ENCODE data around the gene PHLDA2. TPM values are rescaled to one million over a fixed set of nuclear protein-coding genes. Genes with fewer than 3 reads are reported as not detected.
A peak's percentile ranks its signal among the peaks of the same experiment; 100 is the strongest.

Gene PHLDA2
- polyA plus RNA-seq, 2 of the 4 experiments (the other 2 are of a cell fraction) = 7.0 to 49.6 TPM

DNA sequence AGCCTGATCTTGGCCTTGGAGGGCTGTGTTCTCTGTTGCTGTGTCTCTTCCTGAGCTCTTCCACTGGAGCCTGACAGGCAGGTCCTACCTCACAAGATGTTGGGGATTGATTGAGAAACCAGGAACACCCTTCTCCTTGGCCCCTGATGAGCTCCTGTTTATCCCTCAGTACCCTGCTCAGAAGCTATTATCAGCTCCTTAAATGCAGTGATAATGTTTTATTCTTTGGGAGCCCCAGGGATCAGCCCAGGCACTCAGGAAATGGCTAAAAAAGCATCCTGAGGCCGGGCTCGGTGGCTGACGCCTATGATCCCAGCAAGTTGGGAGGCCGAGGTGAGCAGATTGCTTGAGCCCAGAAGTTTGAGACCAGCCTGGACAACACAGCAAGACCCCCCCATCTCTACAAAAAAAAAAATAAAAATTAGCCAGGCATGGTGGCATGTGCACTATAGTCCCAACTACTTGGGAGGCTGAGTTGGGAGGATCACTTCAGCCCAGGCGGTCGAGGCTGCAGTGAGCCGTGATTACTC is 4.9 kb upstream of the PHLDA2 start:
- H3K9me3 ChIP-seq = peaks cover 16% of the 10 kb centered on the region
- peaks cover 18% of the 10 kb centered on the region for H3K4me1 ChIP-seq
- TF ChIP-seq NFE2L2 (conservative IDR thresholded peaks at IDR 0.05; ENCODE audit: low read length) (no peak), RCOR1 (IDR thresholded peaks at IDR 0.05; ENCODE audit: low read depth, low read length) (no peak)
- 95% methylated on average over 7 of the region's 7 CpGs for WGBS (ENCODE audit: missing lambda C conversion rate)
- H3K4me2 ChIP-seq = no peak overlapping the region; the same call in 2 of the 3 replicates
- no peak overlapping the region for H3K4me3 ChIP-seq
- DNase-seq (ENCODE audit: low read depth in 1 of 2, low spot score in 1 of 2) (no peak), FAIRE-seq (no peak), ATAC-seq (no peak)
- ChIA-PET CTCF (interaction anchor here (0.6 to 9.5 kb wide), 7 partner anchors 9 to 401 kb away, joined by 3 to 75 read pairs (median 4); no protein-coding TSS in a partner anchor), POLR2A (interaction anchor here (1.3 kb wide), 1 partner anchor 9 kb away, joined by 3 read pairs; no protein-coding TSS in a partner anchor)
- H3K27ac ChIP-seq = peak overlapping the region; percentile 42 to 80; a peak in 4 of 6 replicates

DNA sequence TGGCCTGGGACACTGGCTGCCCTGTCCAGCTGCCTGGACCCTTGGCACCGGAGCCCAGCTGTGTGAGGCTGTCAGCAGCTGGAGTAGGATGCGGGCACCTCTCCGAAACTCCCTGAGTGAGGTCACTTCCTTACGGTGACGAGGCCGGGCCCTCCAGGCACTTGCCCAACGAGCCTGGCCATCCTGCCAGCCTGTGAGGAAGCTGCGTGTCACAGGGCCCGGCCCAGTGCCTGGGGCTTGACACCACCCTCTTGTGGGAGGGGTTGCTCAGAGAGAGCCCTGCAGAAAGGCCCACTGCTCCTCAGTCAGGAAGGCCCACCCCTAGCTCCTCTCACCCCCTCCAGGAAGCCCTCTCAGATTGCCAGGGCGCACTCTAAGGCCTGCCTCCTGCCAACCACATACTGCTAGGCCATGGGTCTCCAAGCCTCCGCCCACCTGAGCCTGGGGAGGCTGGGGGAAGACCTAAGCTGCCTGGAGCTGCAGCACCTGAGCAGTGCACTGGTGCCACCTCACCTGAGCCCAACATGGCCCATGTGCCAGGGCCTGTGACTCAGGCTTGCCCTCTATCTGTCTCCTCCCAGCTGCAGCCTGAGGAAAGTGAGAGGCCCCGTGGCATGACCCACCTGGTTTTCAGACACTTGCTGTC is 4.3 kb upstream of the PHLDA2 start:
- CTCF ChIA-PET = interaction anchor here (1.1 to 9.5 kb wide), 7 partner anchors 10 to 401 kb away, joined by 3 to 75 read pairs (median 4); no protein-coding TSS in a partner anchor
- DNase-seq (ENCODE audit: low read depth in 1 of 2, low spot score in 1 of 2) (peak; percentile 62 to 85), FAIRE-seq (no peak), ATAC-seq (peak; percentile 21 to 26)
- WGBS (ENCODE audit: missing lambda C conversion rate) = 53% methylated on average over 4 of the region's 12 CpGs
- Histone ChIP-seq H3K27ac (peak overlapping the region; percentile 42 to 80), H3K9me3 (peaks cover 10% of the 10 kb centered on the region), H3K4me3 (no peak overlapping the region), H3K4me1 (peaks cover 18% of the 10 kb centered on the region), H3K4me2 (peak overlapping the region; percentile 54)
- POLR2A ChIA-PET = interaction anchor here (1.3 kb wide), 1 partner anchor 10 kb away, joined by 3 read pairs; no protein-coding TSS in a partner anchor
- TF ChIP-seq MAX (IDR thresholded peaks at IDR 0.05) (0 out of 2 replicates have a peak, but pooled peaks have one; percentile 13), POLR2AphosphoS2 (conservative IDR thresholded peaks at IDR 0.05; ENCODE audit: low read length) (no peak; the same call in 1 of the 2 replicates), ZFP36 (IDR thresholded peaks at IDR 0.05; ENCODE audit: borderline replicate concordance, partially characterized antibody) (peak; percentile 97), SREBF2 (IDR thresholded peaks at IDR 0.05) (no peak), EP300 (IDR thresholded peaks at IDR 0.05) (no peak), HEYL (CRISPR knock-in tag; IDR thresholded peaks at IDR 0.05) (no peak)

GRCh38 chr11:2932850-2933251 is 3.6 kb upstream of the PHLDA2 start:
- ChIA-PET POLR2A (interaction anchor here (1.3 kb wide), 1 partner anchor 10 kb away, joined by 3 read pairs; no protein-coding TSS in a partner anchor), CTCF (interaction anchor here (0.6 to 9.5 kb wide), 7 partner anchors 11 to 466 kb away, joined by 3 to 75 read pairs (median 4); no protein-coding TSS in a partner anchor)
- H3K4me1 ChIP-seq = peaks cover 20% of the 10 kb centered on the region
- DNase-seq (ENCODE audit: low read depth in 1 of 2, low spot score in 1 of 2) (no peak), FAIRE-seq (no peak), ATAC-seq (no peak)
- WGBS (ENCODE audit: missing lambda C conversion rate) = 58% methylated on average over 14 of the region's 15 CpGs
- peaks cover 5% of the 10 kb centered on the region for H3K9me3 ChIP-seq
- H3K27ac ChIP-seq = peak overlapping the region; percentile 42 to 80; a peak in 5 of 6 replicates
- H3K4me2 ChIP-seq = peak overlapping the region; percentile 54
- H3K4me3 ChIP-seq = no peak overlapping the region
- TF ChIP-seq, protein P1, sequence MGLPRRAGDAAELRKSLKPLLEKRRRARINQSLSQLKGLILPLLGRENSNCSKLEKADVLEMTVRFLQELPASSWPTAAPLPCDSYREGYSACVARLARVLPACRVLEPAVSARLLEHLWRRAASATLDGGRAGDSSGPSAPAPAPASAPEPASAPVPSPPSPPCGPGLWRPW (IDR thresholded peaks at IDR 0.05) = no peak
- TF ChIP-seq FOSL2 (IDR thresholded peaks at IDR 0.05) (no peak), FOSL2 (CRISPR knock-in tag; IDR thresholded peaks at IDR 0.05) (peak; percentile 34; the same call in 1 of the 2 replicates)

- ATAC-seq = no peak
- Histone ChIP-seq H3K4me2 (peak overlapping the region; percentile 54; the same call in 1 of the 3 replicates), H3K27ac (peak overlapping the region in 1 of 2 experiments; percentile 80; a peak in 4 of 6 replicates), H3K4me1 (peaks cover 27% of the 10 kb centered on the region), H3K9me3 (no peaks in the 10 kb centered on the region), H3K4me3 (no peak overlapping the region)
- ChIA-PET CTCF (interaction anchor here (0.5 to 9.5 kb wide), 14 partner anchors 11 to 467 kb away, joined by 3 to 75 read pairs (median 5); partner anchors contain the start of gene CDKN1C), POLR2A (interaction anchor here (4.8 kb wide), 1 partner anchor 39 kb away, joined by 41 read pairs; no protein-coding TSS in a partner anchor)
- no peak for DNase-seq (ENCODE audit: low read depth in 1 of 2, low spot score in 1 of 2)
- TF ChIP-seq MAFK (IDR thresholded peaks at IDR 0.05; ENCODE audit: partially characterized antibody) (no peak), RFX5 (IDR thresholded peaks at IDR 0.05) (no peak)
- 70% methylated on average over 10 of the region's 13 CpGs for WGBS (ENCODE audit: missing lambda C conversion rate)
- no peak for FAIRE-seq
Observed at GRCh38 chr11:2931771-2932738, 2.8 kb upstream of the PHLDA2 start.

Measured in A549 (cell line).